Natural killer cell (primary cell): ENCODE measurements around the gene AK9. TPM values are rescaled to one million over a fixed set of nuclear protein-coding genes. Genes with fewer than 3 reads are reported as not detected.
"Not testable (repeated sequence)": the region's sequence is repeated elsewhere in the genome, so short reads cannot be mapped to it uniquely, and the experiment has no call there.

Source experiments
- ATAC-seq, 3 donors: fragments of 150-1000 bp in 2 of 3; fragments of 200-7000 bp in 1 of 3; cut with Tn5 transposase; 1 replicate in 1 of 3; 2 replicates in 2 of 3; pipeline ENCODE4 v1.10.0; 2021; ENCODE audit warnings: mild to moderate bottlenecking in 2 of 3, moderate library complexity in 2 of 3
- DNase-seq, 2 donors: peaks; one replicate each; pipeline versions ENCODE4 v3.0.0 to v3.0.0-alpha.2; 2013 to 2021; ENCODE audit warnings: mixed read lengths in 1 of 2
- H3K27ac ChIP-seq: one replicate; pipeline ENCODE4 v1.5.1; 2013; ENCODE audit warnings: mild to moderate bottlenecking, low read length
- H3K27me3 ChIP-seq: one replicate; pipeline ENCODE4 v1.6.1; 2013; ENCODE audit warnings: low read length; ENCODE audit not compliant: control insufficient read depth, insufficient read depth
- H3K36me3 ChIP-seq: one replicate; pipeline ENCODE4 v1.6.1; 2013; ENCODE audit warnings: low read length; ENCODE audit not compliant: control insufficient read depth, insufficient read depth
- H3K4me1 ChIP-seq: one replicate; pipeline ENCODE4 v1.6.1; 2013; ENCODE audit warnings: low read length; ENCODE audit not compliant: control insufficient read depth, insufficient read depth
- H3K4me3 ChIP-seq: one replicate; pipeline ENCODE4 v1.5.1; 2013; ENCODE audit warnings: low read length
- H3K9me3 ChIP-seq: one replicate; pipeline ENCODE4 v1.6.1; 2013; ENCODE audit warnings: low read length; ENCODE audit not compliant: control insufficient read depth, insufficient read depth
- H3K27ac Mint-ChIP-seq, 2 donors: one replicate each; pipeline ENCODE4 v1.8.0; 2022; ENCODE audit warnings: mild to moderate bottlenecking in 2 of 2, mixed read lengths in 2 of 2, moderate library complexity in 1 of 2
- H3K27me3 Mint-ChIP-seq, 2 donors: one replicate each; pipeline ENCODE4 v1.8.0; 2022; ENCODE audit warnings: low read depth in 2 of 2, mixed read lengths in 2 of 2
- H3K36me3 Mint-ChIP-seq: one replicate; pipeline ENCODE4 v1.8.0; 2022; ENCODE audit warnings: mixed read lengths
- H3K4me1 Mint-ChIP-seq, 2 donors: one replicate each; pipeline ENCODE4 v1.8.0; 2022; ENCODE audit warnings: mixed read lengths in 2 of 2
- H3K4me3 Mint-ChIP-seq: one replicate; pipeline ENCODE4 v1.8.0; 2022; ENCODE audit warnings: mild to moderate bottlenecking, moderate library complexity, mixed read lengths
- H3K9me3 Mint-ChIP-seq, 2 donors: one replicate each; pipeline ENCODE4 v1.8.0; 2022; ENCODE audit warnings: mixed read lengths in 2 of 2
- WGBS: methylation state at CpG from one replicate; pipeline ENCODE4 v1.1.7; 2013; ENCODE audit warnings: missing lambda C conversion rate; ENCODE audit not compliant: insufficient coverage; 5-methylcytosine and 5-hydroxymethylcytosine counted together
- intact Hi-C: fragments of 100-400 bp; cut with micrococcal nuclease; formaldehyde crosslinking; loops from one replicate; pipeline ENCODE4 v1.14.2; 2022
- total RNA-seq, 4 donors: library from RNA; stranded (reverse); fragments of 120-200 nt in 1 of 4; gene quantifications; one replicate each; pipeline versions ENCODE4 v1.2.3 to v1.2.4, GENCODE V29; 2013 to 2022
- TF ChIP-seq, protein P1 (sequence below): fragments of 200-600 bp; IDR thresholded peaks from one replicate; pipeline ENCODE4 v1.8.0; 2022; ENCODE audit warnings: antibody characterized with exemption

The AK9 gene
- total RNA-seq, 3 donors from 2014 or later (not counting 1 experiment from before 2014, with no cell fraction given): 14.0 to 19.2 (median 14.2) TPM

- DNase-seq: no peak
- Mint-ChIP-seq H3K27ac (no peak overlapping the region), H3K36me3 (peaks cover 7% of the 10 kb centered on the region), H3K4me1 (no peaks in the 10 kb centered on the region), H3K9me3 (no peaks in the 10 kb centered on the region), H3K27me3 (no peaks in the 10 kb centered on the region), H3K4me3 (no peak overlapping the region)
- Histone ChIP-seq H3K36me3 (no peaks in the 10 kb centered on the region), H3K9me3 (no peaks in the 10 kb centered on the region), H3K4me1 (no peaks in the 10 kb centered on the region), H3K4me3 (no peak overlapping the region), H3K27me3 (no peaks in the 10 kb centered on the region), H3K27ac (no peak overlapping the region)
- WGBS: 92% methylated on average over 8 of the region's 8 CpGs
- TF ChIP-seq, protein P1, sequence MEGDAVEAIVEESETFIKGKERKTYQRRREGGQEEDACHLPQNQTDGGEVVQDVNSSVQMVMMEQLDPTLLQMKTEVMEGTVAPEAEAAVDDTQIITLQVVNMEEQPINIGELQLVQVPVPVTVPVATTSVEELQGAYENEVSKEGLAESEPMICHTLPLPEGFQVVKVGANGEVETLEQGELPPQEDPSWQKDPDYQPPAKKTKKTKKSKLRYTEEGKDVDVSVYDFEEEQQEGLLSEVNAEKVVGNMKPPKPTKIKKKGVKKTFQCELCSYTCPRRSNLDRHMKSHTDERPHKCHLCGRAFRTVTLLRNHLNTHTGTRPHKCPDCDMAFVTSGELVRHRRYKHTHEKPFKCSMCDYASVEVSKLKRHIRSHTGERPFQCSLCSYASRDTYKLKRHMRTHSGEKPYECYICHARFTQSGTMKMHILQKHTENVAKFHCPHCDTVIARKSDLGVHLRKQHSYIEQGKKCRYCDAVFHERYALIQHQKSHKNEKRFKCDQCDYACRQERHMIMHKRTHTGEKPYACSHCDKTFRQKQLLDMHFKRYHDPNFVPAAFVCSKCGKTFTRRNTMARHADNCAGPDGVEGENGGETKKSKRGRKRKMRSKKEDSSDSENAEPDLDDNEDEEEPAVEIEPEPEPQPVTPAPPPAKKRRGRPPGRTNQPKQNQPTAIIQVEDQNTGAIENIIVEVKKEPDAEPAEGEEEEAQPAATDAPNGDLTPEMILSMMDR: no peak
- no peak for ATAC-seq
- intact Hi-C loops: no loop called here
Measured at GRCh38 chr6:109580519-109580918, 110.5 kb downstream of the AK9 start.

DNA sequence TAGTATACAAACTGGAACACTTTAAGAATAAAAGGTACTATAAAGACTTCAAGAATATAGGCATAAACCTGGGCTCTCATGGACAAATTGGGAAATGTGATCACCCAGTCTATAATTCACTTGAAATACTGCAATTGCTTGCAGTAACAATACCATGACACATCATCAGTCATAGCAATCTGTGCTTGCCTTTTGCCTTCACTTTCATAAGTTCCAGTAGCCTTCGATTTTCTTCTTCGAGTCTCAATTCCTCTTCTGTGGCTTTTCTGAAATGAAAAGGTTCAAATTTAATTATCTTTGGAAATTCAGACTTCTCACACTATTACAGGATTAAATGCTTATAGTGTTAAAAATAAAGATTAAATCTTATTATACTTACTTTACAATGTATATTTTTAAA lies 111.6 kb downstream of the AK9 start:
- H3K36me3 ChIP-seq: no peaks in the 10 kb centered on the region
- intact Hi-C loops: no loop called here
- Mint-ChIP-seq H3K27me3 (no peaks in the 10 kb centered on the region), H3K36me3 (peaks cover 7% of the 10 kb centered on the region), H3K4me3 (no peak overlapping the region), H3K4me1 (no peaks in the 10 kb centered on the region), H3K9me3 (no peaks in the 10 kb centered on the region), H3K27ac (no peak overlapping the region)
- DNase-seq (no peak), ATAC-seq (no peak)
- TF ChIP-seq, protein P1: no peak
- no peaks in the 10 kb centered on the region for H3K27me3 ChIP-seq
- 67% methylated on average over 1 of the region's 2 CpGs for WGBS
- no peaks in the 10 kb centered on the region for H3K9me3 ChIP-seq
- no peak overlapping the region for H3K4me3 ChIP-seq
- H3K4me1 ChIP-seq: no peaks in the 10 kb centered on the region
- H3K27ac ChIP-seq: no peak overlapping the region

DNA sequence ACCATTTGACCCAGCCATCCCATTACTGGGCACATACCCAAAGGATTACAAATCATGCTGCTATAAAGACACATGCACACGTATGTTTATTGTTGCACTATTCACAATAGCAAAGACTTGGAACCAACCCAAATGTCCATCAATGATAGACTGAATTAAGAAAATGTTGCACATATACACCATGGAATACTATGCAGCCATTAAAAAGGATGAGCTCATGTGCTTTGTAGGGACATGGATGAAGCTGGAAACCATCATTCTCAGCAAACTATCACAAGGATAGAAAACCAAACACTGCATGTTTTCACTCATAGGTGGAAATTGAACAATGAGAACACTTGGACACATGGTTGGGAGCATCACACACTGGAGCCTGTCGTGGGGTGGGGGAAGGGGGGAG lies 121.1 kb downstream of the AK9 start:
- H3K4me1 ChIP-seq, ATAC-seq, DNase-seq, H3K27ac ChIP-seq, H3K4me1 Mint-ChIP-seq, H3K4me3 ChIP-seq, H3K27me3 Mint-ChIP-seq, H3K27me3 ChIP-seq, H3K9me3 ChIP-seq, H3K4me3 Mint-ChIP-seq, H3K27ac Mint-ChIP-seq, H3K36me3 ChIP-seq, H3K9me3 Mint-ChIP-seq, H3K36me3 Mint-ChIP-seq, intact Hi-C loops: not testable (repeated sequence)
- 93% methylated on average over 2 of the region's 2 CpGs for WGBS

DNA sequence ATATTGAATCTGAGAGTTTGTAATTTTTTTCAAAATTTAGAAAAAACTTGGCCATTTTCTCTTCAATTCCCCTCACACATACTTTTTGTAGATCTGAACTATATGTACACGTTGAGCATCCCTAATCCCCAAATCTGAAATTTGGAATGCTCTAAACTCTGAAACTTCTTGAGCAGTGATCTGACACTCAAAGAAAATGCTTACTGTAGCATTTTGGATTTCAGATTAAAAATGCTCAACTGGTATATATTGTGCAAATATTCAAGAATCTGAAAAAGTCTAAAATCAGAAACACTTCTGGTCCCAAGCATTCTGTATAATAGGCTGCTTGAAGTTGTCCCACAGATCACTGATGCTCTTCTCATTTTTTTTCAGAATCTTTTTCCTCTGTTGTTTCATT lies 129.2 kb downstream of the AK9 start:
- WGBS: 92% methylated on average over 1 of the region's 1 CpG
- peaks cover 30% of the 10 kb centered on the region for H3K36me3 Mint-ChIP-seq
- TF ChIP-seq, protein P1: no peak
- H3K4me3 Mint-ChIP-seq: no peak overlapping the region
- no peak overlapping the region for H3K27ac Mint-ChIP-seq
- ATAC-seq (no peak), DNase-seq (no peak)
- H3K9me3 Mint-ChIP-seq: peaks cover 2 to 4% of the 10 kb centered on the region in 2 donors
- intact Hi-C loops: no loop called here
- no peaks in the 10 kb centered on the region for H3K27me3 Mint-ChIP-seq
- H3K36me3 ChIP-seq: peaks cover 8% of the 10 kb centered on the region
- no peaks in the 10 kb centered on the region for H3K27me3 ChIP-seq
- H3K27ac ChIP-seq: no peak overlapping the region
- peaks cover 7% of the 10 kb centered on the region for H3K9me3 ChIP-seq
- H3K4me1 ChIP-seq: no peaks in the 10 kb centered on the region
- H3K4me3 ChIP-seq: no peak overlapping the region
- no peaks in the 10 kb centered on the region for H3K4me1 Mint-ChIP-seq
